ENCODE data around the gene ADIPOR2. TPM values are rescaled to one million over a fixed set of nuclear protein-coding genes. Genes with fewer than 3 reads are reported as not detected.

ADIPOR2 gene
- total and polyA plus RNA-seq, 12 donors: 18.5 to 47.7 (median 41.6) TPM

DNA sequence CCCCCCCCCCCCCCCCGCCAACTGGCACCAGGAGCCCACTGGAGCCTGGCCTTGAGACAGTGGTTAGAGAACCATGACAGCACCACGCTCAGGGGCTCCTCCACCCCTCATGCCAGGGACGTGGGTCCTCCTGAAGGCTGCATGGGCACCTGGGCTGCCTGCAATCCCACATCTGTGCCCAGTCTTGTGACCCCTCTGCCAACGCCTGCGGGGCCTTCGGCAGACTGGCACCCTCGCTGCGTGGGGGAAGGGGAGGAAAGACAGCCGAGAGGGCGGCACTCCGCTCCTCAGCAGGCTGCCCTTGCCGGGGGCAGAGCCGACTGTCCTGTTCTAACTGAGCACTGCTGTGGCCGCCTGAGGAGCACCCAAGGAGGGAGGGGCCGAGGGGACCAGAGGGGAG lies 135.5 kb downstream of the ADIPOR2 start:
- Histone ChIP-seq H3K9me3 (no peaks in the 10 kb centered on the region), H3K36me3 (no peaks in the 10 kb centered on the region), H3K27me3 (peaks cover 5 to 98% (median 64%) of the 10 kb centered on the region in 7 donors), H3K27ac (no peak overlapping the region), H3K4me3 (no peak overlapping the region), H3K4me1 (peaks cover 0 to 2% (median 0%) of the 10 kb centered on the region in 9 donors)
- DNase-seq: no peak
- intact Hi-C loops (cut with DNase I): loop anchor here in 1 of 10 donors (5.0 kb wide), 1 partner anchor 91 kb away; the partner anchor contains the start of gene CACNA2D4
- 78% methylated on average over 15 of the region's 15 CpGs for WGBS, 2 donors
- ATAC-seq: no peak
- TF ChIP-seq, protein P1, sequence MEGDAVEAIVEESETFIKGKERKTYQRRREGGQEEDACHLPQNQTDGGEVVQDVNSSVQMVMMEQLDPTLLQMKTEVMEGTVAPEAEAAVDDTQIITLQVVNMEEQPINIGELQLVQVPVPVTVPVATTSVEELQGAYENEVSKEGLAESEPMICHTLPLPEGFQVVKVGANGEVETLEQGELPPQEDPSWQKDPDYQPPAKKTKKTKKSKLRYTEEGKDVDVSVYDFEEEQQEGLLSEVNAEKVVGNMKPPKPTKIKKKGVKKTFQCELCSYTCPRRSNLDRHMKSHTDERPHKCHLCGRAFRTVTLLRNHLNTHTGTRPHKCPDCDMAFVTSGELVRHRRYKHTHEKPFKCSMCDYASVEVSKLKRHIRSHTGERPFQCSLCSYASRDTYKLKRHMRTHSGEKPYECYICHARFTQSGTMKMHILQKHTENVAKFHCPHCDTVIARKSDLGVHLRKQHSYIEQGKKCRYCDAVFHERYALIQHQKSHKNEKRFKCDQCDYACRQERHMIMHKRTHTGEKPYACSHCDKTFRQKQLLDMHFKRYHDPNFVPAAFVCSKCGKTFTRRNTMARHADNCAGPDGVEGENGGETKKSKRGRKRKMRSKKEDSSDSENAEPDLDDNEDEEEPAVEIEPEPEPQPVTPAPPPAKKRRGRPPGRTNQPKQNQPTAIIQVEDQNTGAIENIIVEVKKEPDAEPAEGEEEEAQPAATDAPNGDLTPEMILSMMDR (IDR thresholded peaks at IDR 0.05): no peak

DNA sequence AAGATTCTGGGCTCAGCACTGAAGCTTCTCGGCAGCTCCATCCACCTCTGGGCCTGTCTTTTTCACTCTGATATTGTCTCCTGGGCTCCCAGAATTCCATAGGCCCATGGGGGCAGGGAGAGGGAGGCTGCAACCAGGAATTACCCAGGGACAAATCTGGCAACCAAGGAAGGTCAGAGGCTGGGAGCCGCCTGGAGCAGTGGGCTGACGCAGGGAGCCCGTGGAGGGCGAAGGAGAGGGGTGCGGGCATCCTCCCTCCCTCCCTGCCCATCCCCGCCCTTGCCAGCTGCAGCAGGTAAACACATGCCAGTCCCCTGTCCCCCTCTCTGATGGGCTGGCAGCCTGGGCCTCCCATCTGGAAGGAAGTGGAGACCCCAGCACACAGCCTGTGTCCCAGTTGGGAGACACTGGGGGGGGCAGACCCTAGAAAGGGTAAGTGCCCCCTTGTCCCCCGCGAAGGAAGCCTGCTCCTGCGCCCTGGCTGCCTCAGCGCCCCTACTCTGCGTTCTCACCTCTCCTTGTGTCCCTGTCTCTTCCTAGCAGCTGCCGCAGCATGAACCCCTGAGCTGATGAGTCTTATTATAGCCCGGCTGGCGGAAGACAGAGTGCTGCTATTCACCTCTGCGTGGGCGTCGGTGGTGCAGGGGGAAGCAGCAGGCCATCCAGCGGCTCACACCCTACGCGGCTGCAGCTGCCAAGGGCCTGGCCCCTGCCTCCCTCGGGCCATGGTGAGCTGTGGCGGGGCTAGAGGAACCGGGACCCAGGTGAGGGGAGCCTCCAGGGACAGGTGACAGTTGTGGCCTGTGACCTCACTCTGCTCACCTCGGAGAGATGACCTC lies 136.2 kb downstream of the ADIPOR2 start:
- Histone ChIP-seq H3K9me3 (no peaks in the 10 kb centered on the region), H3K4me3 (no peak overlapping the region), H3K27me3 (peaks cover 5 to 96% (median 62%) of the 10 kb centered on the region in 7 donors), H3K4me1 (peaks cover 0 to 2% (median 0%) of the 10 kb centered on the region in 9 donors), H3K36me3 (no peaks in the 10 kb centered on the region), H3K27ac (no peak overlapping the region)
- WGBS, 2 donors: 63 to 65% methylated on average over 24 to 25 of the region's 25 CpGs
- no peak for ATAC-seq
- intact Hi-C loops (cut with DNase I): loop anchor here in 1 of 10 donors (5.0 kb wide), 1 partner anchor 90 kb away; the partner anchor contains the start of gene CACNA2D4
- TF ChIP-seq, protein P1 (IDR thresholded peaks at IDR 0.05): no peak
- DNase-seq: no peak

DNA sequence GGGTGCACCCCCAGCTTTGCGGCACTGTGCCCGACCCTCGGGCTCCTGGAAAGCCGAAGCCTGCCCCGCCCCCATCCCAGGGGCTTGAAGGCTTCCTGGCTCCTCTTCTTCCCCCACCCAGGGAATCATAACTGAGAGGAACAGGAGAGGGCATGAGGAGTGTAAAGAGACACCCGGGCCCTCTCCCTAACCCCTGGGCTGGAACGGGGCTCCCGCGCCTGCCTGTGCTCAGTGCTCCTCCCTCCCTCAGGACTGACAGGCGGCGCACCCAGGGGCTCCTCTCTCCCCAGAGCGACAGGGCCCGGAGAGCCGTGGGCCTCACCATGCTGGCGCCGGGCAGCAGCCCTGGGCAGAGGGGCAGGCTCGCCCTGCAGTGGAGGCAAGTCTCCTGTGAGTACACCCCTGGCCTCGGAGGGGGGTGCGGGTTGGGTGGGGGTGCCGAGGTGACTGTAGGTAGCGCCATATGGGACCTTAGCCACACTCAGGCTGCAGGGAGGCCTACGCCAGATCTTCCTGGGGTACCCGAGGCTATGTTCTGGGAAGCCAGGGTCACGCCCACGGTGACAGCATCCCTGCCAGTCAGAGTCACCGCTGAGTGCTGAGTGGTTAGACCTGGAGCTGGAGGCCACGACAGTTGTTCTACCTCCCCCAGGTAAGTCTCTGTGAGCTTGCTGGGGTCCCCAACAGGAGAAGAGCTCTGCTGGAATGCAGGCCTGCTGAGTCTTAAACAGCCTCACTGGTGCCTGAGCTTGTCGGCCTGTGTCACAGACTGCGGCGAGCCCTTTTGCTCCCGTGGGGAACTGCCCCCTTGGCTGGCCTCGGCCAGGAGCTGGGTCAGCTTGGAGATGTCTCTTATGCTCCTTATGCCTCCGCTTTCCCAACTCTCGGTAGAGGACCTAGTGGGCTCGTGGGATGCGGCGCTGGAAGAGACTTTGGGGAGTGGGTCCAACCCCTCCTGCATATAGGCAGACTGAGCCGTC lies 137.2 kb downstream of the ADIPOR2 start:
- Histone ChIP-seq H3K36me3 (no peaks in the 10 kb centered on the region), H3K27ac (no peak overlapping the region), H3K4me1 (peaks cover 0 to 2% (median 0%) of the 10 kb centered on the region in 9 donors), H3K4me3 (no peak overlapping the region), H3K27me3 (peaks cover 0 to 95% (median 52%) of the 10 kb centered on the region in 7 donors), H3K9me3 (no peaks in the 10 kb centered on the region)
- ATAC-seq: no peak
- intact Hi-C loops (cut with DNase I): loop anchor here in 1 of 10 donors (5.0 kb wide), 1 partner anchor 89 kb away; the partner anchor contains the start of gene CACNA2D4
- DNase-seq: no peak
- TF ChIP-seq, protein P1 (IDR thresholded peaks at IDR 0.05): no peak
- WGBS, 2 donors: 84 to 85% methylated on average over 38 of the region's 38 CpGs

DNA sequence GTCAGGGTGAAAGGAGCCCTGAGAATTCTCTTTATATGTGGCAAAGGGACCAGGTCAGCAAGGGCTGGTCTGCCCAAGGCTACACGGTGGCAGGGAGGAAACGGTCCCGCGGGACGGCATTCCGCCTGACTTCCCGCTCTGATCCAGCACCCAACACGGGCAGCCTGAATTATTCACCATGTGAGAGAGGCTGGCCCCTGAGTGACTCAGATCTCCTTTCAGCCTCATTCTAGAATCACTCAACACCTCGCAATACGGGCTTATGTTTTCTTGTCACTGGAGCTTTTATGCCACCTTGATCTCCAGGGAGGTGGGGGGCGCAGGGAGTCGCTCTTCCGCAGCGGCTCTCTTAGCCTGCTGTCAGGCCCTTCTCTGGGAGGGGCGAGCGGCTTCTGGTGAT lies 138.0 kb downstream of the ADIPOR2 start:
- DNase-seq: no peak
- ATAC-seq: no peak

More for the DNA sequence above, 138.0 kb downstream of the ADIPOR2 start:
- intact Hi-C loops (cut with DNase I): loop anchor here in 1 of 10 donors (5.0 kb wide), 1 partner anchor 88 kb away; the partner anchor contains the start of gene CACNA2D4
- Histone ChIP-seq H3K9me3 (no peaks in the 10 kb centered on the region), H3K27ac (no peak overlapping the region), H3K36me3 (no peaks in the 10 kb centered on the region), H3K27me3 (peaks cover 0 to 95% (median 52%) of the 10 kb centered on the region in 7 donors), H3K4me1 (peaks cover 0 to 2% (median 0%) of the 10 kb centered on the region in 9 donors), H3K4me3 (no peak overlapping the region)
- TF ChIP-seq, protein P1 (IDR thresholded peaks at IDR 0.05): no peak
- whole genome bisulfite sequencing, 2 donors: 44 to 61% methylated on average over 16 of the region's 16 CpGs
